HepG2 (cell line): Measurements from ENCODE around the gene ZFP36L2. TPM values are rescaled to one million over a fixed set of nuclear protein-coding genes. Genes with fewer than 3 reads are reported as not detected.
A peak's percentile ranks its signal among the peaks of the same experiment; 100 is the strongest.

Experiments
- LRRFIP1 ChIP-seq: sonication (generic); formaldehyde crosslinking; conservative IDR thresholded peaks from 2 replicates; pipeline ENCODE4 v1.4.0; 2020; ENCODE audit warnings: missing genetic modification reagents
- MBD4 ChIP-seq: IDR thresholded peaks from 2 replicates; pipeline ENCODE4 v1.6.1; 2012; ENCODE audit warnings: low read length, inconsistent platforms, borderline replicate concordance
- RXRA ChIP-seq: sonication (generic); formaldehyde crosslinking; IDR thresholded peaks from 2 replicates; pipeline ENCODE4 v1.5.1; 2020; ENCODE audit warnings: missing genetic modification reagents
- STAG1 ChIP-seq: sonication (generic); formaldehyde crosslinking; IDR thresholded peaks from 2 replicates; pipeline ENCODE4 v1.4.0; 2020; ENCODE audit warnings: missing genetic modification reagents
- ZHX1 ChIP-seq: sonication (generic); formaldehyde crosslinking; IDR thresholded peaks from 2 replicates; pipeline ENCODE4 v1.8.1; 2022; ENCODE audit warnings: low read depth, mild to moderate bottlenecking, missing genetic modification reagents
- ZNF318 ChIP-seq: sonication (generic); formaldehyde crosslinking; IDR thresholded peaks from 2 replicates; pipeline ENCODE4 v1.4.0; 2020; ENCODE audit warnings: mild to moderate bottlenecking, missing genetic modification reagents
- ZNF574 ChIP-seq: sonication (generic); formaldehyde crosslinking; IDR thresholded peaks from 2 replicates; pipeline ENCODE4 v1.4.0; 2020; ENCODE audit warnings: missing genetic modification reagents
- ZNF75D ChIP-seq: sonication (generic); formaldehyde crosslinking; IDR thresholded peaks from 2 replicates; pipeline ENCODE4 v1.8.1; 2023; ENCODE audit warnings: missing genetic modification reagents, mild to moderate bottlenecking, borderline replicate concordance
- polyA plus RNA-seq, 8 experiments: library from polyadenylated mRNA; depleted of rRNA in 3 of 8; stranded (reverse) in 7 of 8; unstranded in 1 of 8; fragments of >200 nt; fragmentation: Illumina TruSeq in 4 of 8; extraction: Trizol in 4 of 8; gene quantifications; 2 replicates each; pipeline versions ENCODE4 v1.2.1 to v1.2.3, GENCODE V29; 2011 to 2016; ENCODE audit warnings: low read depth in 4 of 8, missing spikeins in 1 of 8, mixed read lengths in 1 of 8; ENCODE audit not compliant: insufficient read depth in 1 of 8
- total RNA-seq, 5 experiments: library from RNA; depleted of rRNA; stranded (reverse); fragments of >200 nt; fragmentation: Illumina TruSeq; extraction: Trizol; gene quantifications; 2 replicates each; pipeline ENCODE4 v1.2.3, GENCODE V29; 2016; ENCODE audit warnings: low read depth in 1 of 5

ZFP36L2 gene
- total and polyA plus RNA-seq, 2 of the 13 experiments (the other 11 are each of a cell fraction or from before 2014, with no cell fraction given): 11.2 to 21.8 TPM

- TF ChIP-seq ZNF318 (no peak), MBD4 (no peak), LRRFIP1 (CRISPR knock-in tag) (no peak), ZHX1 (CRISPR knock-in tag) (no peak), ZNF574 (CRISPR knock-in tag) (peak; percentile 47; the same call in 1 of the 2 replicates), STAG1 (CRISPR knock-in tag) (no peak), ZNF75D (CRISPR knock-in tag) (no peak), RXRA (0 out of 2 replicates have a peak, but pooled peaks have one; percentile 58)
These were observed 39.6 kb downstream of the ZFP36L2 start (continued) for GRCh38 chr2:43186679-43187374.
